ENCODE data around the gene NAT8L.

Gene NAT8L

DNA sequence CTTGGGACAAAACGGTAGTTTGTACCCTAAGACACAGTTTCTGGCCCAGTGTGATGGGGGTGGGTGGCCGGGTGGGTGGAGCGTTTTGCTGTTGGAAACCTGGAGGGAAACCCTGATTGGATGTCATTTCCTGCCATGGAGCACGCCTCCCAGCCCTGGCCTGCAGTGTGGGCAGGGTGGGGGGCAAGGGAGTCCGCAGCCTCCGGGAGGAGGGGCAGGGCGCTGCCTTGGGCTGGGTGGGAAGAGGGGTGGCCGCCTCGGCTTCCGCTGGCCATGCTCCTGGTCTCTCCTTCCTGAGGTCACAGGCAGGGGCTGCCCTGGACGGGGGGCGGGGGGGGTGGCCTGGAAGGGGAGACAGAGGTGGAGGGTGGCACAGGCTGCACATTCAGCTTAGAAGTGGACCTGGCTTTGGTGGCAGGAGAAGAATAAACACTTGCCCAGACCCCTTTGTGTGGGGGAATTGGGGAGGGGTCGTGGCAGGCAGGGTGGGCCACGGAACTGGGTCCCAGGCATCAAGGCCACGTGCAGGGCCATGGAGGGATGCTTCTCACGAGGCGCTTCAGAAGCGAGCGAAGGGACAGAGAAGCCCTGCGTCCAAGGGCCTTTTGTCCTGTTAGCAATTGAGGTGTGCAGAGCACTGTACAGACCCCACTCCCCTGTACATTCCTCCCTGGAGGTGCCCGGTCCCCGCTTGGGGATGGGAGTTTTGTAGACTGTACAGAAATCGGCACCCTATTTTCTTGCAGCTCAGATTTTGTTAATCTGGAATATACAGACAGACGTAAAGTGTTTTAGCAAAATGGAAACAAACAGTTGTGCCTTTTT, 6.2 kb downstream of the NAT8L start:
- DNase-seq (ENCODE audit: low spot score): no peak

GRCh38 chr4:2066011-2066551, 7.0 kb downstream of the NAT8L start:
- in situ Hi-C loops (cut with MboI; ENCODE audit: low pct_unique_long_range_greater_than_20kb, low sequenced_read_pairs, unreplicated experiment): no loop called here
- TF ChIP-seq, protein P1, sequence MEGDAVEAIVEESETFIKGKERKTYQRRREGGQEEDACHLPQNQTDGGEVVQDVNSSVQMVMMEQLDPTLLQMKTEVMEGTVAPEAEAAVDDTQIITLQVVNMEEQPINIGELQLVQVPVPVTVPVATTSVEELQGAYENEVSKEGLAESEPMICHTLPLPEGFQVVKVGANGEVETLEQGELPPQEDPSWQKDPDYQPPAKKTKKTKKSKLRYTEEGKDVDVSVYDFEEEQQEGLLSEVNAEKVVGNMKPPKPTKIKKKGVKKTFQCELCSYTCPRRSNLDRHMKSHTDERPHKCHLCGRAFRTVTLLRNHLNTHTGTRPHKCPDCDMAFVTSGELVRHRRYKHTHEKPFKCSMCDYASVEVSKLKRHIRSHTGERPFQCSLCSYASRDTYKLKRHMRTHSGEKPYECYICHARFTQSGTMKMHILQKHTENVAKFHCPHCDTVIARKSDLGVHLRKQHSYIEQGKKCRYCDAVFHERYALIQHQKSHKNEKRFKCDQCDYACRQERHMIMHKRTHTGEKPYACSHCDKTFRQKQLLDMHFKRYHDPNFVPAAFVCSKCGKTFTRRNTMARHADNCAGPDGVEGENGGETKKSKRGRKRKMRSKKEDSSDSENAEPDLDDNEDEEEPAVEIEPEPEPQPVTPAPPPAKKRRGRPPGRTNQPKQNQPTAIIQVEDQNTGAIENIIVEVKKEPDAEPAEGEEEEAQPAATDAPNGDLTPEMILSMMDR (IDR thresholded peaks at IDR 0.05; ENCODE audit: extremely low read depth, insufficient read depth, missing control alignments): no peak
- peak; percentile 41 for DNase-seq (ENCODE audit: low spot score)

More for the DNA sequence above, 6.2 kb downstream of the NAT8L start:
- TF ChIP-seq, protein P1 (IDR thresholded peaks at IDR 0.05; ENCODE audit: extremely low read depth, insufficient read depth, missing control alignments): no peak
- in situ Hi-C loops (cut with MboI; ENCODE audit: low pct_unique_long_range_greater_than_20kb, low sequenced_read_pairs, unreplicated experiment): no loop called here

GRCh38 chr4:2066571-2067445, 7.7 kb downstream of the NAT8L start:
- DNase-seq (ENCODE audit: low spot score): no peak
- in situ Hi-C loops (cut with MboI; ENCODE audit: low pct_unique_long_range_greater_than_20kb, low sequenced_read_pairs, unreplicated experiment): no loop called here

DNA sequence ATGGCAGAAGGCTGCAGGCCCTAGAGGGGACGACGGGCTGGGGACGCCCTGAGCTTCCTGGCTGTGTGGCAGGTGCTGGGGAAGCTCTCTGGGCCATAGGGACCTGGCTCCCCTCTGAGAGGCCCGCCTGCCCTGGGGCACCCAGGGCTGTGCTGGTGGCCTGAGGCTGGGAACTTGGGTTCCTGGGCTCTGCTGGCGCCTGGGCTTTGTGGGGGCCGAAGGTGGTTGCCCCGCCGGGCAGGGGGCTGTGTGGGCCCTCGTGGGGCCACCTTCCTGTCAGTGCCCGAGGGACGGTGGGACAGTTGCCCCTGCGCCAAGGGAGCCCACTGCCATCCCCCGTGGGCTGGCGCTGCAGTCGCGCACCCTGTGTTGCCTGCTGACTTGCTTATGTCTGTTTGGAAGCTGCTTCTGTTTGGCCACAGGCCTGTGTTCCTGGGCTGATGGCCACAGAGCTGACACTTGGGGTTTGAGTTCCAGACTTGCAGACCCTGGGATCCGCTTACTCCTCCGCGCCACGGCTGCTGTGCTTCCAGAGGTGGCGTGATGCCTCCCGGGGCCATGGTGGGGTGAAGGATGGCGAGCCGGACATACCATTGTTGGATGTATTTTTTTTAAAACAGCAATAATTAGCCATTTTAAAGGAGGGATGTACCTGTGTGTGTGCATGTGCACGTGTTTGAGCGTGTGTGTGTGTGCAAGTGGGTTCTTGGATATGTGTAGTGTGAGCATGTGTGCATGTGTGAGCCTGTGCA, 8.5 kb downstream of the NAT8L start:
- in situ Hi-C loops (cut with MboI; ENCODE audit: low pct_unique_long_range_greater_than_20kb, low sequenced_read_pairs, unreplicated experiment): no loop called here
- TF ChIP-seq, protein P1 (IDR thresholded peaks at IDR 0.05; ENCODE audit: extremely low read depth, insufficient read depth, missing control alignments): no peak
- no peak for DNase-seq (ENCODE audit: low spot score)

More at GRCh38 chr4:2066571-2067445, 7.7 kb downstream of the NAT8L start:
- TF ChIP-seq, protein P1 (IDR thresholded peaks at IDR 0.05; ENCODE audit: extremely low read depth, insufficient read depth, missing control alignments): no peak

DNA sequence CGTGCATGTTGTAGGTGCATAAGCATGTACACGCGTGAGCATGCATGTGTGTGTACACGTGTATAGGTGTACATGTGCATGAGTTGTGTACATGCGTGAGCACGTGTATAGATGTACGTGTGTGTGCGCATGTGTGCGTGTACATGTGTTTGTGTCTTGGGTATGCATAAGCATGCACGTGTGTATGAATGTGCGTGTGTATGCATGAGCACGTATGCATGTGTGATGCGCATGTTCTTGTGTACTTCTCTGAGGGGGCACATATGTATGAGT, 9.0 kb downstream of the NAT8L start:
- peak; percentile 24 for DNase-seq (ENCODE audit: low spot score)
- TF ChIP-seq, protein P1 (IDR thresholded peaks at IDR 0.05; ENCODE audit: extremely low read depth, insufficient read depth, missing control alignments): no peak
- in situ Hi-C loops (cut with MboI; ENCODE audit: low pct_unique_long_range_greater_than_20kb, low sequenced_read_pairs, unreplicated experiment): no loop called here

GRCh38 chr4:2068566-2068965, 9.4 kb downstream of the NAT8L start:
- in situ Hi-C loops (cut with MboI; ENCODE audit: low pct_unique_long_range_greater_than_20kb, low sequenced_read_pairs, unreplicated experiment): no loop called here
- no peak for DNase-seq (ENCODE audit: low spot score)
- TF ChIP-seq, protein P1 (IDR thresholded peaks at IDR 0.05; ENCODE audit: extremely low read depth, insufficient read depth, missing control alignments): no peak
